Measurements from ENCODE around the gene PRUNE2. TPM values are rescaled to one million over a fixed set of nuclear protein-coding genes. Genes with fewer than 3 reads are reported as not detected.
A peak's percentile ranks its signal among the peaks of the same experiment; 100 is the strongest.

PRUNE2 gene
- total and polyA plus RNA-seq, 2 experiments from 2014 or later: 0.46 to 4.1 TPM

DNA sequence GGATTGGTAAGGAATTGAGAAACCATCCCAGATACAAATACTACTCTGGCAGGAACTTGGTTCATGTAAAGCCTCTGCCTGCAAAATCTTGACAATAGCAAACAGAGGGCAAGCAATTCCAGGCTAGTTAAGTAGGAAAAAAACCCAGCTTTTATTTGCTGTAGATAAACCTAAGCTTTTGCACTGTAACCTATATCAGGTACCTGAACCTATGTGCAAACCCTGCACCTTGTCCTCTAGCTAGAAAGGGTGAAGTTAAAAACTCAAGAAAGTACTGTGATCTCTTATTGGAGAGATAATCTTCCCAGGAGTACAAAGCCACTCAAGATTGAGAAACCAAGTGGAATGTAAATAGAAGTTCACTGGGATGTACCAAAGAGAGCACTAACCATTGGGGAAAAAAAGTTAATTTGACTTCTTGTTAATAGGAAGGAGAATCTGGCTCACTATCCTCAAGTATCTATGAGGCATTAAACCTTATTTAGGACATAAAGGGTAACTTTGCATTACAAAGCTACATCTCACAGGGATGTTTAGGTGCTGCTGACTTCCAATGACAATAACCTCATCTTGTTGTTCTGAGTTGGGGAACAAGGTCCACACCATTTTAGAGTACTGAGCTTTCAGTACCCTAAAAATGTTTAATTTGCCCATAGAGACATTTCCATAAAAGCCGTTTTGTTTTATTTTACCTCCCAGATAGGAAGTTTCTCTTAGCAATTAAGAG, 215.5 kb downstream of the PRUNE2 start:
- Histone ChIP-seq H2AFZ (no peak overlapping the region), H3K36me3 (replicated peaks; ENCODE audit: insufficient read depth, low read depth) (no peaks in the 10 kb centered on the region), H3K4me2 (peak overlapping the region; percentile 67), H3K4me1 (ENCODE audit: insufficient read depth) (peaks cover 24% of the 10 kb centered on the region), H3K4me3 (no peak overlapping the region), H3K27ac (peak overlapping the region; percentile 61), H3K27me3 (no peaks in the 10 kb centered on the region), H4K20me1 (ENCODE audit: insufficient read depth, poor library complexity, severe bottlenecking) (no peaks in the 10 kb centered on the region), H3K79me2 (no peaks in the 10 kb centered on the region), H3K9me3 (ENCODE audit: low read depth) (no peaks in the 10 kb centered on the region), H3K9me2 (replicated peaks; ENCODE audit: insufficient read depth) (no peaks in the 10 kb centered on the region)
- no peak for TF ChIP-seq EZH2phosphoT487 (IDR thresholded peaks at IDR 0.05; ENCODE audit: low read depth, severe bottlenecking, unreplicated experiment)
- TF ChIP-seq, protein P1, sequence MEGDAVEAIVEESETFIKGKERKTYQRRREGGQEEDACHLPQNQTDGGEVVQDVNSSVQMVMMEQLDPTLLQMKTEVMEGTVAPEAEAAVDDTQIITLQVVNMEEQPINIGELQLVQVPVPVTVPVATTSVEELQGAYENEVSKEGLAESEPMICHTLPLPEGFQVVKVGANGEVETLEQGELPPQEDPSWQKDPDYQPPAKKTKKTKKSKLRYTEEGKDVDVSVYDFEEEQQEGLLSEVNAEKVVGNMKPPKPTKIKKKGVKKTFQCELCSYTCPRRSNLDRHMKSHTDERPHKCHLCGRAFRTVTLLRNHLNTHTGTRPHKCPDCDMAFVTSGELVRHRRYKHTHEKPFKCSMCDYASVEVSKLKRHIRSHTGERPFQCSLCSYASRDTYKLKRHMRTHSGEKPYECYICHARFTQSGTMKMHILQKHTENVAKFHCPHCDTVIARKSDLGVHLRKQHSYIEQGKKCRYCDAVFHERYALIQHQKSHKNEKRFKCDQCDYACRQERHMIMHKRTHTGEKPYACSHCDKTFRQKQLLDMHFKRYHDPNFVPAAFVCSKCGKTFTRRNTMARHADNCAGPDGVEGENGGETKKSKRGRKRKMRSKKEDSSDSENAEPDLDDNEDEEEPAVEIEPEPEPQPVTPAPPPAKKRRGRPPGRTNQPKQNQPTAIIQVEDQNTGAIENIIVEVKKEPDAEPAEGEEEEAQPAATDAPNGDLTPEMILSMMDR (IDR thresholded peaks at IDR 0.05; ENCODE audit: poor library complexity): no peak
- TF ChIP-seq EZH2 (IDR thresholded peaks at IDR 0.05; ENCODE audit: borderline replicate concordance): no peak
- 45% methylated on average over 1 of the region's 1 CpG for WGBS (ENCODE audit: low lambda C conversion rate, missing lambda C conversion rate)
- no peak for DNase-seq (ENCODE audit: low spot score)

GRCh38 chr9:76688471-76689238, 217.3 kb downstream of the PRUNE2 start:
- Histone ChIP-seq H3K9me3 (ENCODE audit: low read depth) (no peaks in the 10 kb centered on the region), H4K20me1 (ENCODE audit: insufficient read depth, poor library complexity, severe bottlenecking) (no peaks in the 10 kb centered on the region), H3K9me2 (replicated peaks; ENCODE audit: insufficient read depth) (no peaks in the 10 kb centered on the region), H3K27ac (peak overlapping the region; percentile 61), H3K4me3 (no peak overlapping the region), H3K4me2 (no peak overlapping the region), H3K36me3 (replicated peaks; ENCODE audit: insufficient read depth, low read depth) (no peaks in the 10 kb centered on the region), H2AFZ (no peak overlapping the region), H3K4me1 (ENCODE audit: insufficient read depth) (peaks cover 24% of the 10 kb centered on the region), H3K27me3 (no peaks in the 10 kb centered on the region), H3K79me2 (no peaks in the 10 kb centered on the region)
- TF ChIP-seq, protein P1 (IDR thresholded peaks at IDR 0.05; ENCODE audit: poor library complexity): no peak
- TF ChIP-seq EZH2 (IDR thresholded peaks at IDR 0.05; ENCODE audit: borderline replicate concordance): no peak
- TF ChIP-seq EZH2phosphoT487 (IDR thresholded peaks at IDR 0.05; ENCODE audit: low read depth, severe bottlenecking, unreplicated experiment): no peak
- WGBS (ENCODE audit: low lambda C conversion rate, missing lambda C conversion rate): 74% methylated on average over 3 of the region's 3 CpGs
- peak; percentile 26 for DNase-seq (ENCODE audit: low spot score)

GRCh38 chr9:76687861-76688391, 218.0 kb downstream of the PRUNE2 start:
- Histone ChIP-seq H3K9me2 (replicated peaks; ENCODE audit: insufficient read depth) (no peaks in the 10 kb centered on the region), H3K4me1 (ENCODE audit: insufficient read depth) (peaks cover 24% of the 10 kb centered on the region), H4K20me1 (ENCODE audit: insufficient read depth, poor library complexity, severe bottlenecking) (no peaks in the 10 kb centered on the region), H3K27me3 (no peaks in the 10 kb centered on the region), H3K36me3 (replicated peaks; ENCODE audit: insufficient read depth, low read depth) (no peaks in the 10 kb centered on the region), H3K9me3 (ENCODE audit: low read depth) (no peaks in the 10 kb centered on the region), H3K79me2 (no peaks in the 10 kb centered on the region), H2AFZ (no peak overlapping the region), H3K4me3 (no peak overlapping the region), H3K4me2 (no peak overlapping the region), H3K27ac (peak overlapping the region; percentile 61)
- DNase-seq (ENCODE audit: low spot score): peak; percentile 30
- WGBS (ENCODE audit: low lambda C conversion rate, missing lambda C conversion rate): 59% methylated on average over 4 of the region's 4 CpGs
- TF ChIP-seq EZH2 (IDR thresholded peaks at IDR 0.05; ENCODE audit: borderline replicate concordance) (no peak), EZH2phosphoT487 (IDR thresholded peaks at IDR 0.05; ENCODE audit: low read depth, severe bottlenecking, unreplicated experiment) (no peak)
- TF ChIP-seq, protein P1 (IDR thresholded peaks at IDR 0.05; ENCODE audit: poor library complexity): no peak

Measured in hepatocyte (in vitro differentiated cells).